Fibroblast of lung (primary cell): Measurements from ENCODE around the gene GDF15. TPM values are rescaled to one million over a fixed set of nuclear protein-coding genes. Genes with fewer than 3 reads are reported as not detected.
"Not testable (repeated sequence)": the region's sequence is repeated elsewhere in the genome, so short reads cannot be mapped to it uniquely, and the experiment has no call there.

ENCODE experiments used
- DNase-seq, 2 donors: peaks; one replicate each; pipeline versions ENCODE4 v3.0.0 to v3.0.0-alpha.2; 2010; ENCODE audit warnings: low read depth in 2 of 2
- H2AFZ ChIP-seq: 2 replicates; pipeline ENCODE4 v1.5.1; 2012; ENCODE audit warnings: low read length, control low read depth, inconsistent platforms
- H3K27ac ChIP-seq: 2 replicates; pipeline ENCODE4 v1.5.1; 2011; ENCODE audit warnings: low read length, control low read depth; ENCODE audit not compliant: insufficient read depth
- H3K27me3 ChIP-seq: 2 replicates; pipeline ENCODE4 v1.5.1; 2011; ENCODE audit warnings: mild to moderate bottlenecking, low read length; ENCODE audit not compliant: control insufficient read depth, insufficient read depth
- H3K36me3 ChIP-seq: 2 replicates; pipeline ENCODE4 v1.5.1; 2011; ENCODE audit warnings: low read length; ENCODE audit not compliant: control insufficient read depth, insufficient read depth
- H3K4me1 ChIP-seq: 2 replicates; pipeline ENCODE4 v1.5.1; 2011; ENCODE audit warnings: low read length; ENCODE audit not compliant: control insufficient read depth, insufficient read depth; ENCODE audit errors: extremely low read depth
- H3K4me2 ChIP-seq: 2 replicates; pipeline ENCODE4 v1.5.1; 2011; ENCODE audit warnings: low read length, control low read depth; ENCODE audit not compliant: insufficient read depth; ENCODE audit errors: extremely low read depth
- H3K4me3 ChIP-seq, 4 experiments: fragments of 200-600 bp in 1 of 4; sonication (generic) in 1 of 4; replicated peaks in 1 of 4; 2 replicates each; pipeline ENCODE4 v1.5.1; 2011 to 2016; ENCODE audit warnings: low read length in 4 of 4, low read depth in 3 of 4, mild to moderate bottlenecking in 3 of 4, control low read depth in 2 of 4, inconsistent platforms in 1 of 4, mixed read lengths in 1 of 4; ENCODE audit not compliant: insufficient read depth in 1 of 4; ENCODE audit errors: control extremely low read depth in 1 of 4
- H3K79me2 ChIP-seq: 2 replicates; pipeline ENCODE4 v1.5.1; 2012; ENCODE audit warnings: mild to moderate bottlenecking, low read length, inconsistent platforms; ENCODE audit not compliant: control insufficient read depth, insufficient read depth
- H3K9ac ChIP-seq: 2 replicates; pipeline ENCODE4 v1.5.1; 2011; ENCODE audit warnings: mild to moderate bottlenecking, low read length, control low read depth; ENCODE audit not compliant: insufficient read depth
- H3K9me3 ChIP-seq: 2 replicates; pipeline ENCODE4 v1.5.1; 2012; ENCODE audit warnings: low read depth, low read length; ENCODE audit not compliant: control insufficient read depth, insufficient read depth
- H4K20me1 ChIP-seq: 2 replicates; pipeline ENCODE4 v1.5.1; 2011; ENCODE audit warnings: low read length; ENCODE audit not compliant: control insufficient read depth, insufficient read depth; ENCODE audit errors: extremely low read depth
- EZH2 ChIP-seq: IDR thresholded peaks from 2 replicates; pipeline ENCODE4 v1.5.1; 2012; ENCODE audit warnings: low read length, control low read depth, mild to moderate bottlenecking; ENCODE audit errors: missing control alignments
- polyA plus RNA-seq, 2 donors: library from polyadenylated mRNA; depleted of rRNA in 1 of 2; stranded (reverse) in 1 of 2; unstranded in 1 of 2; fragments of >200 nt; gene quantifications; 2 replicates each; pipeline ENCODE4 v1.2.1, GENCODE V29; 2011 to 2012; ENCODE audit warnings: missing spikeins in 1 of 2
- total RNA-seq: library from RNA; depleted of rRNA; stranded (reverse); fragments of >200 nt; gene quantifications from 2 replicates; pipeline ENCODE4 v1.2.1, GENCODE V29; 2014
- TF ChIP-seq, protein P1 (sequence below), 2 donors: IDR thresholded peaks in 1 of 2; conservative IDR thresholded peaks in 1 of 2; 1 replicate in 1 of 2; 2 replicates in 1 of 2; pipeline ENCODE4 v1.5.1; 2011 to 2012; ENCODE audit warnings: low read length in 2 of 2, control low read depth in 1 of 2, inconsistent platforms in 1 of 2, low read depth in 1 of 2, mild to moderate bottlenecking in 1 of 2

GDF15 gene
- total and polyA plus RNA-seq, 2 donors (not counting 1 experiment from before 2014, with no cell fraction given) = 8.6 to 140 TPM

DNA sequence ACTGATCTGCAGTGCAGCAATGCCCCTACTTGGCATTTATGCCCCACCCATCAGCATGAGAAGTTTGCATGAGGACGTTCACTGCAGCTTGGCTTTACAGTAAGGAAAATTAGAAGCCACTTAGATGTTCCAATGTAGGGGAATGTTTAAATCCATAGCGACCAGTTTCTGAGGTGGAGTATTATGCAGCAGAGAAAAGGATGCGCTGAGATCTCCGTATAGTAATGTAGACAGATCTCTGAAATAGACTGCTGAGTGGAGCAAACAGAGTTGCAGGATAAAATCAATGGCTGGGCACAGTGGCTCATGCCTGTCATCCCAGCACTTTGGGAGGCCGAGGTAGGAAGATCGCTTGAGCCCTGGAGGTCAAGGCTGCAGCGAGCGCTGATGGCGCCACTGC lies 35.5 kb upstream of the GDF15 start:
- Histone ChIP-seq H3K9me3 (no peaks in the 10 kb centered on the region), H3K79me2 (no peaks in the 10 kb centered on the region), H3K4me1 (peaks cover 2% of the 10 kb centered on the region), H3K9ac (no peak overlapping the region), H3K4me3 (no peak overlapping the region), H2AFZ (no peak overlapping the region), H3K27ac (no peak overlapping the region), H3K4me2 (no peak overlapping the region), H4K20me1 (no peaks in the 10 kb centered on the region), H3K36me3 (no peaks in the 10 kb centered on the region), H3K27me3 (no peaks in the 10 kb centered on the region)
- no peak for DNase-seq
- TF ChIP-seq, protein P1, sequence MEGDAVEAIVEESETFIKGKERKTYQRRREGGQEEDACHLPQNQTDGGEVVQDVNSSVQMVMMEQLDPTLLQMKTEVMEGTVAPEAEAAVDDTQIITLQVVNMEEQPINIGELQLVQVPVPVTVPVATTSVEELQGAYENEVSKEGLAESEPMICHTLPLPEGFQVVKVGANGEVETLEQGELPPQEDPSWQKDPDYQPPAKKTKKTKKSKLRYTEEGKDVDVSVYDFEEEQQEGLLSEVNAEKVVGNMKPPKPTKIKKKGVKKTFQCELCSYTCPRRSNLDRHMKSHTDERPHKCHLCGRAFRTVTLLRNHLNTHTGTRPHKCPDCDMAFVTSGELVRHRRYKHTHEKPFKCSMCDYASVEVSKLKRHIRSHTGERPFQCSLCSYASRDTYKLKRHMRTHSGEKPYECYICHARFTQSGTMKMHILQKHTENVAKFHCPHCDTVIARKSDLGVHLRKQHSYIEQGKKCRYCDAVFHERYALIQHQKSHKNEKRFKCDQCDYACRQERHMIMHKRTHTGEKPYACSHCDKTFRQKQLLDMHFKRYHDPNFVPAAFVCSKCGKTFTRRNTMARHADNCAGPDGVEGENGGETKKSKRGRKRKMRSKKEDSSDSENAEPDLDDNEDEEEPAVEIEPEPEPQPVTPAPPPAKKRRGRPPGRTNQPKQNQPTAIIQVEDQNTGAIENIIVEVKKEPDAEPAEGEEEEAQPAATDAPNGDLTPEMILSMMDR (conservative IDR thresholded peaks at IDR 0.05 in 1 of 2, IDR thresholded peaks at IDR 0.05 in 1 of 2; ENCODE audit: low read depth in 1 of 2, low read length in 2 of 2) = no peak
- no peak for TF ChIP-seq EZH2

DNA sequence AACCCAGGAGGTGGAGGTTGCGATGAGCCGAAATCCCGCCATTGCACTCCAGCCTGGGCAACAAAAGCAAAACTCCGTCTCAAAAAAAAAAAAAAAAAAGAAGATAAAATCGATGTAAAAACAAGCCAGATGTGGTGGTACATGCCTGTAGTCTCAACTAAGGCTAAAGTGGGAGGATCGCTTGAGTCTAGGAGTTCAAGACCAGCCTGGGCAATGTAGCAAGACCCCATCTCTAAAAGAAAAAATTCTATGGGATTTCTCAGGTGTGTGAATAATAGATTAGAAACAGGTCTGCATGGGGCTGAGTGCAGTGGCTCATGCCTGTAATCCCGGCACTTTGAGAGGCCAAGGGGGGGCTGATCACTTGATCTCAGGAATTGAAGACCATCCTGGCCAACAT lies 34.4 kb upstream of the GDF15 start:
- Histone ChIP-seq H3K9ac (no peak overlapping the region), H3K4me1 (peaks cover 2% of the 10 kb centered on the region), H3K4me3 (no peak overlapping the region), H4K20me1 (no peaks in the 10 kb centered on the region), H3K9me3 (no peaks in the 10 kb centered on the region), H3K79me2 (no peaks in the 10 kb centered on the region), H3K4me2 (no peak overlapping the region), H3K36me3 (peaks cover 3% of the 10 kb centered on the region), H3K27ac (no peak overlapping the region), H3K27me3 (no peaks in the 10 kb centered on the region), H2AFZ (no peak overlapping the region)
- DNase-seq = no peak
- TF ChIP-seq EZH2 = no peak
- TF ChIP-seq, protein P1 (conservative IDR thresholded peaks at IDR 0.05 in 1 of 2, IDR thresholded peaks at IDR 0.05 in 1 of 2; ENCODE audit: low read depth in 1 of 2, low read length in 2 of 2) = no peak

DNA sequence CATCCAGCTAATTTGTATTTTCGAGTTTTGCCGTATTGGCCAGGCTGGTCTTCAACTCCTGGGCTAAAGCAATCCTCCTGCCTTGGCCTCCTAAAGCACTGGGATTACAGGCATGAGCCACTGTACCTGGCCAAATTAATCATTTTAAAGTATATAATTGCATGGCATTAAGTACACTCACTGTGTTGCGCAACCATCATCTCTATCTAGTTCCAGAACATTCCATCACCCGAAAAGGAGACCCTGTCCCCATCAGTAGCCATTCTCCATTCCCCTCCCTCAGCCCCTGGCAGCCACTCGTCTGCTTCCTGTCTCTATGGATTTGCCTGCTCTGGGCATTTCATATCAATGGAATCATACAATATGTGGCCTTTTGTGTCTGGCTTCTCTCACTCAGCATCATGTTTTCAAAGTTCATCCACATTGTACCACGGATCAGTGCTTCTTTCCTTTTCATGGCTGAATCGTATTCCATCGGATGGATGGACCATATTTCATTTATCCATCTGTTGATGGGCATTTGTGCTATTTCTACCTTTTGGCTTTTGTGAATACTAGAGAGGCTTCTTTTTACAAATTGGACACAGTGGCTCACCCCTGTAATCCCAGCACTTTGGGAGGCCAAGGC lies 32.5 kb upstream of the GDF15 start:
- Histone ChIP-seq H3K9me3 (no peaks in the 10 kb centered on the region), H3K9ac (no peak overlapping the region), H3K36me3 (peaks cover 9% of the 10 kb centered on the region), H4K20me1 (no peaks in the 10 kb centered on the region), H3K4me3 (no peak overlapping the region), H3K27me3 (no peaks in the 10 kb centered on the region), H3K79me2 (no peaks in the 10 kb centered on the region), H2AFZ (no peak overlapping the region), H3K4me1 (peaks cover 2% of the 10 kb centered on the region), H3K27ac (no peak overlapping the region), H3K4me2 (no peak overlapping the region)
- TF ChIP-seq, protein P1 (conservative IDR thresholded peaks at IDR 0.05 in 1 of 2, IDR thresholded peaks at IDR 0.05 in 1 of 2; ENCODE audit: low read depth in 1 of 2, low read length in 2 of 2) = no peak
- no peak for TF ChIP-seq EZH2
- DNase-seq = no peak

DNA sequence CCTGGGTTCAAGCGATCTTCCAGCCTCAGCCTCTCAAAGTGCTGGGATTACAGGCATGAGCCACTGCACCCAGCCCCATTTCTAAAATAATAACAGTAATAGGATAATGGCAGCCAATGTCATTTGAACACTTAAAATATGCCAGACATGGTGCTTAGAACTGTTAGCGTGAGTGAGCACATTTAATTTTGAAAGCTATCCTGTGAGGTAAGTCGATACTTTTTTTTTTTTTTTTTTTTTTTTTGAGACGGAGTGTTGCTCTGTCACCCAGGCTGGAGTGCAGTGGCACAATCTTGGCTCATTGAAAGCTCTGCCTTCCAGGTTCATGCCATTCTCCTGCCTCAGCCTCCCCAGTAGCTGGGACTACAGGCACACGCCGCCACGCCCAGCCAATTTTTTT lies 31.2 kb upstream of the GDF15 start:
- H3K36me3 ChIP-seq = peaks cover 10% of the 10 kb centered on the region
- not testable (repeated sequence) for DNase-seq, H3K4me2 ChIP-seq, H3K9ac ChIP-seq, H3K27me3 ChIP-seq, H2AFZ ChIP-seq, H3K9me3 ChIP-seq, H4K20me1 ChIP-seq, H3K4me3 ChIP-seq, H3K4me1 ChIP-seq, H3K27ac ChIP-seq, H3K79me2 ChIP-seq
